HG03342 (cell line): ENCODE measurements around the gene RNF13.
"Not testable (repeated sequence)": the region's sequence is repeated elsewhere in the genome, so short reads cannot be mapped to it uniquely, and the experiment has no call there.

Experiments
- ATAC-seq: cut with Tn5 transposase; IDR thresholded peaks from one replicate; pipeline ENCODE4 v1.9.1; 2021; ENCODE audit warnings: mild to moderate bottlenecking, moderate library complexity; ENCODE audit not compliant: unreplicated experiment

RNF13 gene

GRCh38 chr3:149983053-149983452 lies 170.0 kb downstream of the RNF13 start:
- ATAC-seq: not testable (repeated sequence)

- no peak for ATAC-seq
Observed at GRCh38 chr3:149983628-149984027, 170.6 kb downstream of the RNF13 start.

- ATAC-seq: no peak
Observed at GRCh38 chr3:149989307-149989706, 176.3 kb downstream of the RNF13 start.

- ATAC-seq: no peak
Observed at GRCh38 chr3:149990423-149990948, 177.5 kb downstream of the RNF13 start.

GRCh38 chr3:149992416-149993058 lies 179.5 kb downstream of the RNF13 start:
- no peak for ATAC-seq

GRCh38 chr3:149998946-149999345 lies 185.9 kb downstream of the RNF13 start:
- ATAC-seq: no peak

- no peak for ATAC-seq
Observed at GRCh38 chr3:149999421-149999820, 186.4 kb downstream of the RNF13 start.

GRCh38 chr3:150000641-150001040 lies 187.6 kb downstream of the RNF13 start:
- no peak for ATAC-seq

DNA sequence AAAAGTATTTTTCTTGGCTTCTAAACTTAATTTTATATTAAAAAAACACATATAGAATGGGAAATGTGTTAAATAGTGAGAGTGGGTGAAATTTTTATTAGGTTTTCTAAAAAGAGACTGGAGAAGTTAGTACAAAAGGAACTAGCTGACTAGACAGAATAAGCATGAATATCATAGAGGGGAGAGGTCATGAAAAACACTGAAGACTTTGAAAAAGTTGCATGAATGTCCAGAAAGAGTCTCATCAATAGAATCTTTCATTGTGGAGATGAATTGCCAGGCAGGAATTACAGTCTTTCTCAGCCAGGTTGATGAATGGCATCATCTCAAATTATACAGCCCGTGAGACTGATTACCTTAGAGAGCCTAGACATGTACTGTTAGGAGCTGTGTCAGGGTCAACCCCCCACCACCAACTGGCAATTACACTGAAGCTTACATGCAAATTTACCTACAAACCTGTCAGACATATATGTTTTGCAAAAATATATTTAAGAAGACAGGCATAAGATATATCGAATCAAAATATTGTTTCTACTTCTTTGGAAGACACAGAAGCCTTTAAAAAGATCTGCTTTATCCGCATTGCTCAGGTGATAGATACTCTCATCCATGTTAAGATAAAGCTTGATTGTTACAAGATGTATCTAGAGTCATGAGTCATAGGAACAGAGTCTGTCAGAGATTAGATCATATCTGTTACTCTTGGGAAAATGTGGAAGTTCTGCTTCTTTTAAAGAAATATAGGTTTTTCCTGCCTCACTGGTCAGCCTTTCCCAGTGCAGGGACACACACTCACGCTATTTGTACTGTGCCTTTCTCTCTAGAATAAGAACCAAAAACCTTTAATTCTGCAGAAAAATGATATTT lies 192.5 kb downstream of the RNF13 start:
- ATAC-seq: no peak

DNA sequence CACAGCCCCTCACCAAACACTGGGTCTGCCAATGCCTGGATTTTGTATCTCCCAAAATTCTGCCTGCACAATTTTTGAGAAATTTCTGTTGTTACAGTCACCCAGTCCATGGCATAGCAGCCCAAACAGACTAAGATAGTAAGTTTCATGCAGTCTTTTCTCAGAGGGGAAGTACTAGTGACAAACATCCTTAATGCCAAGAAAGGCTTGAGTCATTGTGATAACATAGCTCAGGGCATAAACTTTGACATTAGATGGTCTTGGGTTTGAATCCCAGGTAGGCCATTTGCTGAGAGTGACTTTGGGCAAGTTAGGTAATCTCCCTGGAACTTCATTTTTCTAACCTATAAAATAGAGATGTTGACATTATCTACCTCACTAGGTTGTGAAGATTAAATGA lies 193.8 kb downstream of the RNF13 start:
- ATAC-seq: no peak
